H1 (cell line): Measurements from ENCODE around the gene NTPCR. TPM values are rescaled to one million over a fixed set of nuclear protein-coding genes. Genes with fewer than 3 reads are reported as not detected.
A peak's percentile ranks its signal among the peaks of the same experiment; 100 is the strongest.

Experiments
- CTCF ChIA-PET: fragments of 300-600 bp; sonication (Branson Sonifier 250); formaldehyde crosslinking; loops from one replicate; lab custom pipeline; 2021; ENCODE audit not compliant: partially characterized antibody; lab: Charles Lee
- POLR2A ChIA-PET: fragments of 300-600 bp; sonication (Branson Sonifier 250); formaldehyde crosslinking; loops from one replicate; lab custom pipeline; 2021; ENCODE audit warnings: inconsistent platforms; ENCODE audit not compliant: partially characterized antibody; lab: Charles Lee
- DNase-seq, 2 experiments: peaks; one replicate each; pipeline versions ENCODE4 v3.0.0 to v3.0.0-alpha.2; 2010 to 2022; ENCODE audit warnings: low spot score in 2 of 2, low read depth in 1 of 2, mixed read lengths in 1 of 2
- FAIRE-seq: peaks from 2 replicates; lab custom pipeline; 2011; peaks lifted over from hg19 to GRCh38; lab: Jason Lieb, UNC
- H2AFZ ChIP-seq: 2 replicates; pipeline ENCODE4 v1.8.1; 2012; ENCODE audit warnings: low read length, inconsistent platforms
- H2AK5ac ChIP-seq: 2 replicates; pipeline ENCODE4 v1.6.1; 2013; ENCODE audit warnings: low read depth, low read length
- H2BK120ac ChIP-seq: replicated peaks from 2 replicates; pipeline ENCODE3; 2013; ENCODE audit warnings: low read depth, low read length, inconsistent platforms
- H2BK12ac ChIP-seq: 2 replicates; pipeline ENCODE4 v1.6.1; 2013; ENCODE audit warnings: low read depth, low read length
- H2BK15ac ChIP-seq: 2 replicates; pipeline ENCODE4 v1.6.1; 2013; ENCODE audit warnings: low read length
- H2BK20ac ChIP-seq: 2 replicates; pipeline ENCODE4 v1.6.1; 2013; ENCODE audit warnings: low read length
- H2BK5ac ChIP-seq: 2 replicates; pipeline ENCODE4 v1.6.1; 2013; ENCODE audit warnings: low read depth, low read length
- H3K14ac ChIP-seq: 2 replicates; pipeline ENCODE4 v1.6.1; 2013; ENCODE audit warnings: inconsistent platforms; ENCODE audit not compliant: insufficient read length
- H3K18ac ChIP-seq: 2 replicates; pipeline ENCODE4 v1.6.1; 2013; ENCODE audit warnings: low read length; ENCODE audit errors: extremely low read depth
- H3K23ac ChIP-seq: 2 replicates; pipeline ENCODE4 v1.6.1; 2013; ENCODE audit warnings: inconsistent platforms; ENCODE audit not compliant: insufficient read length
- H3K23me2 ChIP-seq: 2 replicates; pipeline ENCODE4 v1.6.1; 2013; ENCODE audit warnings: low read depth, low read length
- H3K27ac ChIP-seq: 2 replicates; pipeline ENCODE4 v1.6.1; 2011; ENCODE audit warnings: low read depth, low read length, inconsistent platforms
- H3K27me3 ChIP-seq, 4 experiments: replicated peaks in 1 of 4; 1 replicate in 1 of 4; 2 replicates in 3 of 4; pipeline versions ENCODE4 v1.6.1 to v1.8.1; 2011 to 2013; ENCODE audit warnings: low read length in 3 of 4, mild to moderate bottlenecking in 3 of 4, inconsistent platforms in 2 of 4, mixed read lengths in 2 of 4, moderate library complexity in 1 of 4; ENCODE audit not compliant: control insufficient read depth in 3 of 4, insufficient read depth in 3 of 4; ENCODE audit errors: extremely low read depth in 1 of 4
- H3K36me3 ChIP-seq, 4 experiments: 2 replicates each; pipeline versions ENCODE4 v1.6.1 to v1.8.1; 2011 to 2013; ENCODE audit warnings: mild to moderate bottlenecking in 4 of 4, low read length in 3 of 4, moderate library complexity in 2 of 4, control low read depth in 1 of 4, inconsistent platforms in 1 of 4; ENCODE audit not compliant: insufficient read depth in 4 of 4, control insufficient read depth in 2 of 4
- H3K4ac ChIP-seq: replicated peaks from 2 replicates; pipeline ENCODE3; 2013; ENCODE audit warnings: low read length, low read depth, mixed read lengths, inconsistent platforms; ENCODE audit not compliant: insufficient read length
- H3K4me1 ChIP-seq, 4 experiments: replicated peaks in 1 of 4; 1 replicate in 1 of 4; 2 replicates in 3 of 4; pipeline versions ENCODE4 v1.6.1 to v1.8.1; 2011 to 2013; ENCODE audit warnings: low read length in 3 of 4, inconsistent platforms in 2 of 4, mixed read lengths in 1 of 4; ENCODE audit not compliant: insufficient read depth in 4 of 4, control insufficient read depth in 3 of 4
- H3K4me2 ChIP-seq, 2 experiments: 2 replicates each; pipeline versions ENCODE4 v1.6.1 to v1.8.1; 2011 to 2013; ENCODE audit warnings: low read depth in 2 of 2, low read length in 2 of 2, control low read depth in 1 of 2, inconsistent platforms in 1 of 2, mild to moderate bottlenecking in 1 of 2; ENCODE audit not compliant: insufficient read depth in 1 of 2
- H3K4me3 ChIP-seq, 4 experiments: fragments of 200-600, 300-600 bp in 1 of 4; sonication (generic), shearing (Covaris generic), sonication (Bioruptor Twin) in 1 of 4; 2 replicates each; pipeline versions ENCODE4 v1.5.1 to v1.8.1; 2011 to 2016; ENCODE audit warnings: low read length in 4 of 4, low read depth in 3 of 4, control low read depth in 2 of 4, inconsistent platforms in 2 of 4, mild to moderate bottlenecking in 2 of 4, mixed read lengths in 1 of 4, moderate library complexity in 1 of 4; ENCODE audit not compliant: insufficient read depth in 2 of 4; ENCODE audit errors: extremely low read depth in 1 of 4
- H3K56ac ChIP-seq: replicated peaks from 2 replicates; pipeline ENCODE3; 2013; ENCODE audit warnings: low read depth, mild to moderate bottlenecking, mixed read lengths, low read length, inconsistent platforms; ENCODE audit not compliant: insufficient read length
- H3K79me1 ChIP-seq: 2 replicates; pipeline ENCODE4 v1.6.1; 2013; ENCODE audit warnings: low read depth, low read length, control low read depth
- H3K79me2 ChIP-seq, 2 experiments: 2 replicates each; pipeline versions ENCODE4 v1.6.1 to v1.8.1; 2012 to 2013; ENCODE audit warnings: low read length in 2 of 2, mild to moderate bottlenecking in 2 of 2, inconsistent platforms in 1 of 2; ENCODE audit not compliant: insufficient read depth in 2 of 2, control insufficient read depth in 1 of 2
- H3K9ac ChIP-seq, 4 experiments: replicated peaks in 1 of 4; 1 replicate in 1 of 4; 2 replicates in 3 of 4; pipeline versions ENCODE4 v1.6.1 to v1.8.1; 2011 to 2013; ENCODE audit warnings: low read depth in 3 of 4, low read length in 3 of 4, control low read depth in 2 of 4, mild to moderate bottlenecking in 2 of 4, moderate library complexity in 2 of 4, inconsistent platforms in 1 of 4; ENCODE audit errors: extremely low read depth in 1 of 4
- H3K9me3 ChIP-seq, 2 experiments: 2 replicates each; pipeline versions ENCODE4 v1.6.1 to v1.8.1; 2012 to 2013; ENCODE audit warnings: mild to moderate bottlenecking in 2 of 2, moderate library complexity in 2 of 2, control low read depth in 1 of 2, inconsistent platforms in 1 of 2, low read depth in 1 of 2, low read length in 1 of 2, mixed read lengths in 1 of 2; ENCODE audit not compliant: insufficient read depth in 2 of 2
- H4K20me1 ChIP-seq, 2 experiments: replicated peaks in 1 of 2; 2 replicates each; pipeline versions ENCODE3 to v1.8.1; 2011 to 2013; ENCODE audit warnings: inconsistent platforms in 2 of 2, low read length in 2 of 2, mild to moderate bottlenecking in 1 of 2; ENCODE audit not compliant: insufficient read depth in 2 of 2, control insufficient read depth in 1 of 2
- H4K5ac ChIP-seq: 2 replicates; pipeline ENCODE4 v1.6.1; 2013; ENCODE audit warnings: low read length, low read depth, mixed read lengths, inconsistent platforms; ENCODE audit not compliant: insufficient read length
- H4K8ac ChIP-seq: 2 replicates; pipeline ENCODE4 v1.8.0; 2013; ENCODE audit warnings: mild to moderate bottlenecking, moderate library complexity, low read length, inconsistent platforms; ENCODE audit not compliant: insufficient read depth; ENCODE audit errors: extremely low read depth
- H4K91ac ChIP-seq: replicated peaks from 2 replicates; pipeline ENCODE3; 2013; ENCODE audit warnings: low read length, mixed read lengths, inconsistent platforms; ENCODE audit not compliant: insufficient read length
- CREB1 ChIP-seq: IDR thresholded peaks from 2 replicates; pipeline ENCODE4 v1.6.1; 2012; ENCODE audit warnings: inconsistent platforms
- MAFK ChIP-seq: IDR thresholded peaks from 2 replicates; pipeline ENCODE4 v1.6.1; 2012; ENCODE audit warnings: low read depth, mild to moderate bottlenecking, improper control_type of control experiment, low read length
- WGBS, 2 experiments: shearing (Covaris generic) in 1 of 2; methylation state at CpG; one replicate each; pipeline versions ENCODE4 v1.1.6 to v1.1.7; 2013 to 2015; ENCODE audit warnings: low lambda C conversion rate in 2 of 2, mixed read lengths in 2 of 2, inconsistent platforms in 1 of 2, low coverage in 1 of 2, missing lambda C conversion rate in 1 of 2; ENCODE audit not compliant: insufficient replicate concordance in 2 of 2, insufficient coverage in 1 of 2, insufficient read length in 1 of 2; ENCODE audit errors: extremely low coverage in 1 of 2, missing lambda C conversion rate in 1 of 2; 5-methylcytosine and 5-hydroxymethylcytosine counted together
- polyA plus RNA-seq, 7 experiments: library from polyadenylated mRNA; depleted of rRNA in 3 of 7; stranded (reverse) in 5 of 7; unstranded in 2 of 7; fragments of >200 nt in 5 of 7; fragments of 200-250 nt in 2 of 7; gene quantifications; 1 replicate in 5 of 7; 2 replicates in 1 of 7; 4 replicates in 1 of 7; pipeline versions ENCODE4 v1.2.1 to v1.2.3, GENCODE V29; 2011 to 2013; ENCODE audit warnings: missing spikeins in 2 of 7, mixed read lengths in 2 of 7
- total RNA-seq: library from RNA; stranded (reverse); fragmentation: NEBNext Ultra II Directional; extraction: Animal tissue kit (Norgen Biotek cat#: 25700); gene quantifications from 2 replicates; pipeline ENCODE4 v1.2.1, GENCODE V29; 2021

NTPCR gene
- total and polyA plus RNA-seq, 2 of the 8 experiments (the other 6 are each of a cell fraction or from before 2014, with no cell fraction given): 22.6 to 73.1 TPM

GRCh38 chr1:232905331-232906034, 44.9 kb upstream of the NTPCR start:
- Histone ChIP-seq H3K79me2 (no peaks in the 10 kb centered on the region), H3K18ac (no peak overlapping the region), H3K9me3 (no peaks in the 10 kb centered on the region), H3K4me3 (no peak overlapping the region), H3K4ac (no peak overlapping the region), H3K79me1 (no peaks in the 10 kb centered on the region), H4K8ac (no peak overlapping the region), H2BK12ac (no peak overlapping the region), H2AK5ac (no peak overlapping the region), H3K4me1 (peaks cover 0 to 11% (median 0%) of the 10 kb centered on the region in 4 experiments; a peak in 4 of 7 replicates), H2BK20ac (no peak overlapping the region), H3K36me3 (no peaks in the 10 kb centered on the region), H3K27me3 (no peaks in the 10 kb centered on the region), H4K20me1 (no peaks in the 10 kb centered on the region), H4K5ac (no peak overlapping the region), H3K56ac (no peak overlapping the region), H3K9ac (no peak overlapping the region), H2AFZ (0 out of 2 replicates have a peak overlapping the region, but pooled peaks have one; percentile 14), H3K14ac (no peak overlapping the region), H2BK5ac (no peak overlapping the region), H3K4me2 (no peak overlapping the region), H2BK120ac (no peak overlapping the region), H2BK15ac (no peak overlapping the region), H3K23me2 (no peaks in the 10 kb centered on the region), H4K91ac (no peak overlapping the region), H3K23ac (no peak overlapping the region), H3K27ac (no peak overlapping the region)
- WGBS, 2 experiments: 73% methylated on average over 4 of the region's 4 CpGs; no CpG with 5 or more reads in 1 of the 2 experiments
- no peak for DNase-seq
- CTCF ChIA-PET: no interaction called here
- FAIRE-seq: no peak
- POLR2A ChIA-PET: interaction anchor here (1.0 kb wide), 1 partner anchor 15 kb away, joined by 3 read pairs; no protein-coding TSS in a partner anchor
- TF ChIP-seq CREB1 (no peak), MAFK (peak; percentile 98)
